ENCODE data around the gene GPX6.

- no peak for TF ChIP-seq POLR2A (IDR thresholded peaks at IDR 0.05)
- no peak for TF ChIP-seq CTCF (IDR thresholded peaks at IDR 0.05 in 8 of 11, conservative IDR thresholded peaks at IDR 0.05 in 3 of 11)
- no peak for TF ChIP-seq POLR2AphosphoS5 (IDR thresholded peaks at IDR 0.05)
Observed at GRCh38 chr6:28523241-28523622, 7.6 kb upstream of the GPX6 start.

Data from spleen (tissue), 7 donors.